NOMO-1 (cell line): ENCODE data around the gene UAP1.

ENCODE experiments used
- DNase-seq, 2 experiments: peaks; one replicate each; lab custom pipeline; 2025; ENCODE audit not compliant: unreplicated experiment in 2 of 2; lab: John Stamatoyannopoulos, UW

UAP1 gene

GRCh38 chr1:162561616-162562469 lies at the start of gene UAP1:
UAP1 (plus strand) TSS chr1:162561722; CDS start chr1:162566069, 4,347 bp downstream.
- DNase-seq = peak in 1 of 2 experiments; percentile 26

DNA sequence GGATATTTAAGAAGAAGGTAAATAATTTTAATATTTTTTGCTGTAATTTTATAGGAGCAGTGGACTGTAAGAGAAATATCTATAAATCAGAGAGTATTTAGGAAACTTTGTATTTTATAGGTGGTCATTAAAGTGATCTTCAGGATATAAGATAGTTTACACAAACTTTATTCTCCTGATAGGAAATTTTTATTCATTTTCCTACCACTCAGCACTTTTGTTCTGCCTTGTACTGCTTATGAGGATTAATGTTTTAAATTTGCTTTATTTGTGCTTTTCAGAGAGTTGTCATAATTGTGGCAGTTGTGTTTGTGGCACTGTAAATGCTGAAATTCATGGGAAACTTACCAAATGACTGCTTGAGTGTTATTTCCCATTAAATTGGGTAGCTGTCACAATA lies 34.2 kb upstream of the UAP1 start:
- no peak for DNase-seq

- DNase-seq = peak in 1 of 2 experiments; percentile 31
Measured at GRCh38 chr1:162530307-162530987, 31.1 kb upstream of the UAP1 start.

DNA sequence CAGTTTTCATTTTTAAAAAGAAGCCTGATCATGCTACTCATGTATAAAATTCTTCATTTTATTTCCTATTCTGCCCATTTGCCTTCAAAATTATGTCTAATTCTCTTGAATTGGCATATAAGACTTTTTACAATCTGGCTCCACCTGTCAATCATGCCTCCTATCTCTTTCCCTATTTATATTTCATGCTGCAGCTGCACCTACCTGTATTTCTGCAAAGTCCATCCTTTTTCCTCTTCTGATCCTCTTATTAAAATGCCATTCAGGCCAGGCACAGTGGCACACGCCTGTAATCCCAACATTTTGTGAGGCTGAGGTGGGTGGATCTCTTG lies 30.6 kb upstream of the UAP1 start:
- DNase-seq = no peak

- no peak for DNase-seq
Measured at GRCh38 chr1:162535501-162535900, 26.0 kb upstream of the UAP1 start.

DNA sequence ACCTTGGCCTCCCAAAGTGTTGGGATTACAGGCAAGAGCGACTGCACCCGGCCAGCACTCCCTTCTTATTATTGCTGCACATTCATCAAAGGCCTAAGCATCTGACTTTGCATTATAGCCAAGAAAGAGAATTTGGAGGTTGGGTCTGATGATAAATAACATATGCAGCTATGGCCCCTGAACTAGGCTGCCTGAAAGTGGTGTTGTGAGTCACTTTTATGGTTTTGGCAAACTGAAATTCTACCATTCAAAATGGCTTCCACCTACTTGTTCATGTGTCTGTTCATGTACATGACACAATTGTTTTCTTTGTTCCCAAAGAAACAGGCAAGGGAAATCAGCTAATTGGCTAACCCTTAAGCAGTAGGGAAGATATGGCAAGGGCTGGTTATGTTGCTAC lies 25.0 kb upstream of the UAP1 start:
- DNase-seq = no peak

DNA sequence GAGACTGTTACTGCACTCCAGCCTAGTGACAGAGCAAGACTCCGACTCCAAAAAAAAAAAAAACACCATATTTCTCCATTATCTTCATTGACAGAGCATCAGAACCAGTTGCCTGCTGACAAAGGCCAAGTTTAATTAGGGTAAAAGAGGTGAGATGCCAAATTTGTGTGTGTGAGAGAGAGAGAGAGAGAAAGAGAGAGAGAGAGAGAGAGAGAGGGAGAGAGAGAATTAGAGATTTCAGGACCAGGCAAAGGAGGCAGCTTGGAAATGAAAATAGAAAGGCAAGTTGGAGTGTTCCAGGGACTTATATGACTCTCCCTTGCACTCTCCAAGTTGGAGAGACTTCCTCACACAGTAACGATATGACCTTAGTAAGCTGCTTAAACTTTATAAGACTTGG lies 24.3 kb upstream of the UAP1 start:
- no peak for DNase-seq

DNA sequence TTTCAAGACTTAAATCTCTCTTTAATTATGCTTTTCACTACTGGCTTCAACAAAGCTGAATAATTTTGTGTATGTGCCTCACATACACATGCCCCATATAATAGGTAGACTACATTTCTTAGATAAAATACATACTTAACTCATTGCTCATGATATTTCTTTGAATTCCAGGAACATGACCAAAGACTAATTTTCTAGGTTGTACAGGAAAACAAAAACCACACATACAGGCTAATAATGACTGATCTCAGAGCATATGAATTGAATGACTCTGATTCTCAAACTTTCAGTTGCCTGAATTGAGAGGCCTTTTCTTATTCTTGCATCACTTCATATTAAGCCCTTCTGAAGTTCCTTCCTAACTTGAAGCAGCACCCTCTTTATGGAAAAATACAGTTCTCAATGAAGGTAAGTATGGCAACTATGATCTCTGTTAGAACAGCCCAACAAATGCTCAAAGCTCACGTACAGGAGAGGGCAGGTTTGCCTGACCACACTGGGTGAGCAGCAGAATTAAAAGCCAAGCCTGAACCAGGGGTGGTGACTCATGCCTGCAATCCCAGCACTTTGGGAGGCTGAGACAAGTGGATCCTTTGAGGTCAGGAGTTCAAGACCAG lies 22.6 kb upstream of the UAP1 start:
- DNase-seq = no peak

- no peak for DNase-seq
Measured at GRCh38 chr1:162541619-162542141, 19.8 kb upstream of the UAP1 start.

- no peak for DNase-seq
Measured at GRCh38 chr1:162543228-162543627, 18.3 kb upstream of the UAP1 start.

DNA sequence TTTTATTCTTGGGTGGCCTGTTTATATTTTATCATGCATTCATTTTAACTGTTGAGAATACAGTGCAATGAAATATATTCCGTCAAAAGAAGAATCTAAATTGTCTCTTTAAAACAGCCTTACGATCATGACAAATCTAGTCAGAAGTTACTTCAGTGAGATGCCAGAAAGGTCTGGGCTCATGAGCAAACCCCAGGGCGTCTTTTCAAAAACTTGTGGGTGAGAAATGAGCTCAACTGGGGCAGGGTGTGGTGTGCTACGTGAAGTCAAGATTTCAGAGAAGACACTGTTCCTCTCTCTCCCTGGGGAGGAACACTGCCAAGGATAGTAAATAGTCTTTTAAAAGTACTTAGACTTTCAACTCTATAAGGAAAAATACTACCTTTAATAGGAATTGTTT lies 13.4 kb upstream of the UAP1 start:
- DNase-seq = no peak

GRCh38 chr1:162549001-162549400 lies 12.5 kb upstream of the UAP1 start:
- no peak for DNase-seq

GRCh38 chr1:162550925-162551324 lies 10.6 kb upstream of the UAP1 start:
- no peak for DNase-seq

GRCh38 chr1:162551969-162552683 lies 9.4 kb upstream of the UAP1 start:
- DNase-seq = no peak

DNA sequence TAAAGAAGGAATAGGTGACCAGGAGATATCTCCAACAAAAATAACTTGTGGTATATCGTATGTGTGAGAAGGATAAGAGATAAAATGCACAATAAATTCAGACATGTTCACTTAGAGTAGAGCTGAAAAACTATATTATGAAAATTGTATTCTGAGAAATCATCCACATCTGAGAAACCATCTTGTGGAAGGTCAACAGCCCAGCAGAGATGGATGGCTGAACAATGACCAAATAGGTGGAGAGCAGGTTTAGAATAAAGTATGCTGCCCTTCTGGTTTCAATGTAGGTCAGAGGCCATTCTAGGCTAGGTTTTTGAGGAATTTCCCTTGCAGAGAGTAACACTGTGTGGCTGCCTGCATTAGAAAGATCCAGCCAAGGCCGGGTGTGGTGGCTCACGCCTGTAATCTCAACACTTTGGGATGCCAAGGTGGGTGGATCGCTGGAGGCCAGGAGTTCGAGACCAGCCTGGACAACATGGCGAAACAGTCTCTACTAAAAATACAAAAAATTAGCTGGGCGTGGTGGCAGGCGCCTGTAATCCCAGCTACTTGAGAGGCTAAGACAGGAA lies 8.8 kb upstream of the UAP1 start:
- no peak for DNase-seq

- no peak for DNase-seq
Measured at GRCh38 chr1:162554258-162554657, 7.3 kb upstream of the UAP1 start.

DNA sequence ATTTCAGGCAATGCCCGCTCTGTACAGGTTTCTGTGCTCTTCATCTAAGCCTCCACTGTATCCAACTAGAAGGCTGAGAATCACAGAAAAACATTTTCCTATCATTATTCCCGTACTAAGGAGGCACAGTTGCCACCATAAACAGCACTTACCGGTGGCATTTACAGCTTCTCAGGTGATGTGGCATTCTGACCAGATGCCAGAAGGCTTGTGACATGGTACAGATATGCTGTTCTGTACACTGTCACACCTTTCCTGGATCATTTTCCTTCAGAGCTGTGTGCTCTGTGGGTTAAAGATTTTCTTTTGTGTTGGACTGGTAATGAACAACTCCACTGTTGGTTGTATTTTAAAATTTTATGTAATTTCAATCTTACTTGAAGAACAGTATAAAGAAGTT lies 4.0 kb upstream of the UAP1 start:
- no peak for DNase-seq

DNA sequence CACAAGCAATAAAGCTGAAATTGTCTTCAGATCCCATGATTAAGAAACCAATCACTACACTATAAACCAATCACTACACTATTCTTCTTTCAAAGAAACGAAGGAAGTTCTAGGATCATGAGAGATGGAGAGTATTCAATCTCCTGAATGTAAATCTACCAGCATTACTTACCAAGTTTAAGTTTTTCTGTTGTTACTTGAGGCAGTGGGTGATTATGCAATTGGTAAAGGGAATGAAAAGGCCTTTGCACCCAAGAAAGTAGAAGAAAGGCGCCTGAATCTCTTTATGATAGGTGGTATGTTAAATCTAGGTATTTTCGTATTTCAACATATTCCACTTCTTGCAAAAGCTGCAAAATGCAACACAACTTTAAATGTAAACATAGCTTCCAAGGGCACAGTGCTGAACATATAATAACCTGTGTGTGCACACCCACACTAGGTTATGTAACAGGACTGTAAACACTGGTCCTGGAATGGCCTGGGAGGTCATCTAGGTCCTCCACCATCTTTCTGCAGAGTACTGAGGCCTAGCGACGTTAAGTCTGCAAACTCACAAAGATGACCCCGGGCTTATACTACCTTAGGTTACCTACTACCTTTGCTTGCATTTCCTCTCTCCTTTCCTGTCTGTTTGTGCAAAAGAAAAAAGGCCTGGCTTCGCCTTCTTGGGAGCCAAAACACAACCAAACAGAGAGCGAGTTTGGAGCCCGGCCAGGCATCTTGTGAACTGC lies 1.1 kb upstream of the UAP1 start:
- no peak for DNase-seq

DNA sequence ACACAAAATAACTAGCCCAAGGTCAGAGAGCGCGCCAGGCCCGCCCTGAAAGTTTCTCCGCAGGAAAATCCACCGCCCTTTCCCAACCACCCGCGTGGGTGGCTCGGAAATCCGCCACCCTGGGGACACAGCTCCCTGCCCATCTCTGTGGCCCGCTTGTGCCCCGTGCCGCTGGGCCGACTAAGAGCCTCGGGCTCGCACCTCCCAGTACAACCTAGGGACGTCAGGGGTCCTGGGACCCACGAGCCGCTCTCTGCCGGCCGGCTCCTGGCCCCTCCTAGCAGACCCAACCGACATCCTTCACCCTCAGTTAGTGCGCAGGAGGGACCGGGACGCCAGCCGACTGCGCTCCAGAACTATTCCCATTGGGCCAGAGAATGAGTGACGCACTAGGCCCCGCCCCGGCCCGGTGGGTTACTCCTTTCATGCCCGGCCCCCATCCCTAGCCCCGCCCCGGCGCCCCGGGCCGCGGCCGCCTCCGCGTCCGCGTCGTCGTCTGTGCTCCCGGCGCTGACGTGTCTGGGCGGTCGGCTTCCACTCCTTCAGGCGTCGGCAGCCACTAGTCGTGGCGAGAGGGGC lies 396 bp upstream of the UAP1 start:
- DNase-seq = peak; percentile 93 to 96

DNA sequence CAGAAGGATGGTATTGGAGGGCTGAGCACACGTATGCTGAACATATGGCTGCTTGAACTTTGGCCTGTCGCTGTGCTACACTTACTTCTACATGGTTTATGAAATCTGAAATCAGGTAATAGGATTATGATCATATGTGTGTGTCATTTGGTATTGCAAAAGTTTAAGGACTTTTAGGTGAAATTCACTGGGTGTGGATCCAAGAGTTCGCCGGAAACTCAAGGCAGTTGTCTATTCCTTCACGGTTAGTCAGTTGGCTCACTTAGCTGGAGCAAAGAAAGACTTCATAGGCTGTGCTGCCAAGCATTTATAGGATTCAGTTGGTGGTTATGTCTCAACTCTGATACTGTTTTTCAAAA lies 927 bp downstream of the UAP1 start:
- peak in 1 of 2 experiments; percentile 26 for DNase-seq
